Lower leg skin (tissue), 3 donors: Measurements from ENCODE around the gene KRTDAP.

ENCODE experiments used
- CTCF ChIP-seq, 3 donors: fragments of 450-650 bp; IDR thresholded peaks; one replicate each; pipeline ENCODE4 v1.5.1; 2016; ENCODE audit warnings: antibody characterized with exemption in 3 of 3, mild to moderate bottlenecking in 3 of 3, moderate library complexity in 2 of 3
- POLR2A ChIP-seq, 2 donors: fragments of 450-650 bp; IDR thresholded peaks; one replicate each; pipeline ENCODE4 v1.6.1; 2016 to 2017; ENCODE audit warnings: antibody characterized with exemption in 2 of 2, mild to moderate bottlenecking in 1 of 2, moderate library complexity in 1 of 2

GRCh38 chr19:35461060-35461459 lies 29.2 kb downstream of the KRTDAP start:
- no peak for TF ChIP-seq CTCF (IDR thresholded peaks at IDR 0.05)
- TF ChIP-seq POLR2A (IDR thresholded peaks at IDR 0.05): no peak
